Suprapubic skin (tissue), 4 donors: ENCODE data around the gene PLD3. TPM values are rescaled to one million over a fixed set of nuclear protein-coding genes. Genes with fewer than 3 reads are reported as not detected.
A peak's percentile ranks its signal among the peaks of the same experiment; 100 is the strongest.

Experiments
- DNase-seq, 2 donors: peaks; one replicate each; pipeline ENCODE4 v3.0.0-alpha.2; 2019; ENCODE audit warnings: low spot score in 2 of 2
- H3K27ac ChIP-seq: fragments of 200-600 bp; sonication (generic); one replicate; pipeline ENCODE4 v1.5.1; 2019
- H3K27me3 ChIP-seq: fragments of 200-600 bp; sonication (generic); one replicate; pipeline ENCODE4 v1.5.1; 2019
- H3K36me3 ChIP-seq: fragments of 200-600 bp; sonication (generic); one replicate; pipeline ENCODE4 v1.5.1; 2019
- H3K4me1 ChIP-seq: fragments of 200-600 bp; sonication (generic); one replicate; pipeline ENCODE4 v1.5.1; 2019
- H3K4me3 ChIP-seq: fragments of 200-600 bp; sonication (generic); one replicate; pipeline ENCODE4 v1.5.1; 2019; ENCODE audit warnings: mild to moderate bottlenecking
- H3K9me3 ChIP-seq: fragments of 200-600 bp; sonication (generic); one replicate; pipeline ENCODE4 v1.5.1; 2019
- EP300 ChIP-seq: sonication (generic); formaldehyde crosslinking; IDR thresholded peaks from one replicate; pipeline ENCODE4 v1.6.1; 2017; ENCODE audit warnings: antibody characterized with exemption
- POLR2A ChIP-seq, 2 donors: fragments of 450-650 bp; IDR thresholded peaks; one replicate each; pipeline ENCODE4 v1.6.1; 2017; ENCODE audit warnings: antibody characterized with exemption in 2 of 2, mild to moderate bottlenecking in 2 of 2, moderate library complexity in 2 of 2
- POLR2AphosphoS5 ChIP-seq, 3 donors: sonication (generic); formaldehyde crosslinking; IDR thresholded peaks; one replicate each; pipeline ENCODE4 v1.6.1; 2017; ENCODE audit warnings: antibody characterized with exemption in 3 of 3
- WGBS: methylation state at CpG from one replicate; pipeline ENCODE4 v1.1.5; 2018; 5-methylcytosine and 5-hydroxymethylcytosine counted together
- total RNA-seq, 4 donors: library from RNA; depleted of rRNA; stranded (reverse); fragments of >200 nt; gene quantifications; one replicate each; pipeline ENCODE4 v1.1.0, GENCODE V29; 2016
- TF ChIP-seq, protein P1 (sequence below), 2 donors: fragments of 200-600 bp in 1 of 2; fragments of 450-650 bp in 1 of 2; sonication (generic) in 1 of 2; IDR thresholded peaks; one replicate each; pipeline ENCODE4 v1.5.1; 2016 to 2019; ENCODE audit warnings: antibody characterized with exemption in 2 of 2, mild to moderate bottlenecking in 1 of 2, moderate library complexity in 1 of 2

The PLD3 gene
- total RNA-seq, 4 donors from 2014 or later = 173 to 231 (median 202) TPM

DNA sequence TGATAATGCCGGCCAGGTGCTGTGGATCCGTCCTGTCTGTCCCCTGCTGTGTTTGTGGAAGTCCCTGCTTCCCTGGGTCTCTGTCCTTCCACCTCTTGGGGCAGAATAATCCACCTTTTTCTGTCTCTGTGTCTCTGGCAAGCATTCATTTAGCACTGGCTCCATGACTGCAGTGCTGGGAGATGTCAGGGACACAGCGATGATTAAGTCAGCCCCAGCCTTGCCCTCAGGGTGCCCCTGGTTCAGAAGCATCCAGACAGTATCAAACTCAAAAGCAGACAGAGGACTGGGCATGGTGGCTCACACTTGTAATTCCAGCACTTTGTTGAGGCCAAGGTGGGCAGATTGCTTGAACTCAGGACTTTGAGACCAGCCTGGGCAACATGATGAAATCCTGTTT, 40.0 kb downstream of the PLD3 start:
- TF ChIP-seq, protein P1, sequence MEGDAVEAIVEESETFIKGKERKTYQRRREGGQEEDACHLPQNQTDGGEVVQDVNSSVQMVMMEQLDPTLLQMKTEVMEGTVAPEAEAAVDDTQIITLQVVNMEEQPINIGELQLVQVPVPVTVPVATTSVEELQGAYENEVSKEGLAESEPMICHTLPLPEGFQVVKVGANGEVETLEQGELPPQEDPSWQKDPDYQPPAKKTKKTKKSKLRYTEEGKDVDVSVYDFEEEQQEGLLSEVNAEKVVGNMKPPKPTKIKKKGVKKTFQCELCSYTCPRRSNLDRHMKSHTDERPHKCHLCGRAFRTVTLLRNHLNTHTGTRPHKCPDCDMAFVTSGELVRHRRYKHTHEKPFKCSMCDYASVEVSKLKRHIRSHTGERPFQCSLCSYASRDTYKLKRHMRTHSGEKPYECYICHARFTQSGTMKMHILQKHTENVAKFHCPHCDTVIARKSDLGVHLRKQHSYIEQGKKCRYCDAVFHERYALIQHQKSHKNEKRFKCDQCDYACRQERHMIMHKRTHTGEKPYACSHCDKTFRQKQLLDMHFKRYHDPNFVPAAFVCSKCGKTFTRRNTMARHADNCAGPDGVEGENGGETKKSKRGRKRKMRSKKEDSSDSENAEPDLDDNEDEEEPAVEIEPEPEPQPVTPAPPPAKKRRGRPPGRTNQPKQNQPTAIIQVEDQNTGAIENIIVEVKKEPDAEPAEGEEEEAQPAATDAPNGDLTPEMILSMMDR (IDR thresholded peaks at IDR 0.05) = no peak
- TF ChIP-seq EP300 (no peak), POLR2AphosphoS5 (IDR thresholded peaks at IDR 0.05) (no peak), POLR2A (IDR thresholded peaks at IDR 0.05) (no peak)
- no peak overlapping the region for H3K27ac ChIP-seq
- no peaks in the 10 kb centered on the region for H3K9me3 ChIP-seq
- 71% methylated on average over 3 of the region's 3 CpGs for WGBS
- no peaks in the 10 kb centered on the region for H3K36me3 ChIP-seq
- DNase-seq = no peak
- no peaks in the 10 kb centered on the region for H3K27me3 ChIP-seq
- H3K4me1 ChIP-seq = peaks cover 7% of the 10 kb centered on the region
- H3K4me3 ChIP-seq = no peak overlapping the region

DNA sequence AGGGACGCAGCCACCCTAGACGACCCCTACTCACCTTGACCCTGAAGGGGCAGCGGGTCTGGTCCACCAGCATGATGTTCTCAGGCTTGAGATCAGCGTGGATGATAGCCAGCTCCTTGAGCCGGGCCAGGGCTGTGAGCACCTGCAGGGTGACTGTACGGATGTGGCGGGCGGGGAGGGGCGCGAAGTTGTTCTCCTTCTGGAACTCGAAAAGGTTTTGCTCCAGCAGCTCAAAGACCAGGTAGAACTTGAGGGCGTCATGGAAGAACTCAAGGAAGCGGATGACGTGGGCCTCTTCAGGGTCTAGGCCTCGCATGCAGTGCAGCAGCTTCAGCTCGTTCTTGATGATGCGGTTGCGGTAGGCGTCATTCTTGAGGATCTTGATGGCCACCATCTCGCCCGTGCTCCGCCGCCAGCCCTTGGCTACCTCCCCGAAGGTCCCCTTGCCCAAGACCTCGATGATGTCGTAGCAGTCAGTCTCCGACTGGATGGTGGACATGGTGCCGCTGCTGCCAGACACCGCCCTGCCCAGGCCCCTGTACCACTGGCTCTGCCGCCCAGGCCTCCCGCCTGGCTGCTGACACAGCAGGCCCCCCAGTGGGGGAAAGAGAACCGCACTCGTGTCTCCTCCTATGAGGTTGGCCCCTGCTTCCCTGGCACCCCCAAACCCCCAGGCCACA, 41.0 kb downstream of the PLD3 start:
- Histone ChIP-seq H3K36me3 (no peaks in the 10 kb centered on the region), H3K4me1 (peaks cover 7% of the 10 kb centered on the region), H3K27me3 (no peaks in the 10 kb centered on the region), H3K27ac (no peak overlapping the region), H3K9me3 (no peaks in the 10 kb centered on the region), H3K4me3 (no peak overlapping the region)
- DNase-seq = no peak
- TF ChIP-seq POLR2A (IDR thresholded peaks at IDR 0.05) (no peak), POLR2AphosphoS5 (IDR thresholded peaks at IDR 0.05) (no peak), EP300 (no peak)
- TF ChIP-seq, protein P1 (IDR thresholded peaks at IDR 0.05) = no peak
- WGBS = 93% methylated on average over 30 of the region's 33 CpGs

DNA sequence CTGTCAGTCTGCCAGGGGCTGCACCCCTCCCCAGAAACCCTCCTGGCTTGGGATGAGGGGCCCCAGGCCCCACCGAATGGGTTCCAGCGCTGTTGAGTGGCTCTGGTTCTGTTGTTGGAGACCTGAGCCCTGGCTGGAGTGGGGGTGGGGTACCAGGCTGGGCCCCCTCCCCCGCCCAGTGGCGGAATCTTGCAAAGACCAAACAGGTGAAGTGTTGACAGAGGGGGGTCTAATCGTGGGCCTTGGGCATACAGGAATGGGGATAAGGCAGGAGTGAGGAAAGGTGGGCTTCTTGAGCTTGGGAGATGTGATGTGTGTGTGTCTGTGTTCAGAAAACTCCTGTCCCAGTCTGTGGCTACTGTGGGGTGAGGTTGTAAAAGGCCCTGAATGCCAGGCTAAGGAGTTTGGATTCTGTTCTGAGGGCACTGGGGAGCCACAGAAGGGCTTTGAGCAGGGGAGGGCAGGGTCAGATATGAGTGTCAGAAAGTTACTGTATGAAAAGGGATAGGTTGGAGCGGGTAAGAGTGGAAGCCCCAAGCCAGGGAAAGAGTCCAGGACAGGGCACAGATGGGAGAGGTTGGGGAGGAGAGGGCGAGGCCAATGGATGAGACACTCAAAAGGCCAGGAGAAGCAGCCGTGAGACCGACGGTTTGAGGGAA, 41.7 kb downstream of the PLD3 start, which contains the start of gene HIPK4:
TSS of gene HIPK4 (minus strand) at position 98 of the 659 bp plus-strand sequence. CDS start 279 bp downstream, outside the sequence.
- Histone ChIP-seq H3K27me3 (no peaks in the 10 kb centered on the region), H3K4me1 (peaks cover 7% of the 10 kb centered on the region), H3K4me3 (no peak within 1 kb of the TSS), H3K27ac (no peak within 1 kb of the TSS), H3K36me3 (no peaks in the 10 kb centered on the region), H3K9me3 (no peaks in the 10 kb centered on the region)
- no peak for DNase-seq
- WGBS = 85% methylated on average over 8 of the region's 10 CpGs
- TF ChIP-seq POLR2A (IDR thresholded peaks at IDR 0.05) (no peak), POLR2AphosphoS5 (IDR thresholded peaks at IDR 0.05) (no peak), EP300 (no peak)
- TF ChIP-seq, protein P1 (IDR thresholded peaks at IDR 0.05) = no peak

DNA sequence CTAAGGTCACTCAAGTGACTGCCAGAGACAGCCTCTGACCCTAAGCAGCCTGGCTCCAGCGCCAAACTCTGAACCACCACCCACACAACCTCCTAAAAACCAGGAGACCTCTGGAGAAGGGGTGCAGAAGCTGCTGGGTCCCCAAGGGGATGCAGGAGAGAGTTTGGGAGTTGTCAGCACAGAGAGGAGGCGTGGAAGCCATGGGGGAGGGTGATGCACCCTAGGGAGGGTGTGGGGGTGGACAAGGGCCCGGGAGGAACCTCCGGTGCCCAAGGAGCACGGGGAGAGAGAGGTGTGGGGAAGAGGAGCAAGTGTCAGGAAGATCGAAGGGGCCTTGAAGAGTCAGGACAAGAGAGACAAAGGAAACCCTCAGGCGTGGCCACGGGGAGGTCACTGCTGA, 43.6 kb downstream of the PLD3 start:
- no peaks in the 10 kb centered on the region for H3K9me3 ChIP-seq
- TF ChIP-seq POLR2A (IDR thresholded peaks at IDR 0.05) = no peak
- TF ChIP-seq, protein P1 (IDR thresholded peaks at IDR 0.05) = no peak
- TF ChIP-seq POLR2AphosphoS5 (IDR thresholded peaks at IDR 0.05) = no peak
- no peak for TF ChIP-seq EP300
- no peaks in the 10 kb centered on the region for H3K27me3 ChIP-seq
- H3K27ac ChIP-seq = no peak overlapping the region
- 70% methylated on average over 8 of the region's 8 CpGs for WGBS
- no peaks in the 10 kb centered on the region for H3K36me3 ChIP-seq
- DNase-seq = no peak
- peaks cover 7% of the 10 kb centered on the region for H3K4me1 ChIP-seq
- no peak overlapping the region for H3K4me3 ChIP-seq

DNA sequence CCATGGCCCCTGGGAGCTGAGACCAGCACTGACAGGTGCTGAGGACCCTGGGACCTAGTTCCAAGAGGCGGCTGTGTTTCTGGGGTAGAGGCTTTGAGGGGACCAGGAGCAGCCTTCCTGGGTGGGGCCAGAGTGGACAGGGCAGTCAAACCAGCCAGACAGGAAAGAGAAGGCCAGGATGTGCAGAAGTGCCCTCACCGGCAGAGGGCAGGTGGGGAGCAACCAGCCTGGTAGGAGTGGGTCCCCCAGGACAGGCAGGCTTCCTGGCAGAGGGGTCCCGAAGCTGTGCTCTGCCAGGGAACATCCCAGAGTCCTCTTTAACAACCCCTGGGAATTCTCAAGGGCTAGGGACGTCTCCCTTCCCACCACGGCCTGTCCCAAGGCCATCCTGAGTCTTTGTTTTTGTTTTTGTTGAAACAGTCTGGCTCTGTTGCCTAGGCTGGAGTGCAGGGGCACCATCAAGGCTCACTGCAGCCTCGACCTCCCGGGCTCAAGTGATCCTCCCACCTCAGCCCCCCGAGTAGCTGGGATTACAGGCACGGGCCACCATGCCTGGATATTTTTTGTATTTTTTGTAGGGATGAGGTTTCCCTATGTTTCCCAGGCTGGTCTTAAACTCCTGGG, 44.5 kb downstream of the PLD3 start:
- Histone ChIP-seq H3K27me3 (no peaks in the 10 kb centered on the region), H3K27ac (no peak overlapping the region), H3K36me3 (no peaks in the 10 kb centered on the region), H3K4me1 (peaks cover 7% of the 10 kb centered on the region), H3K9me3 (no peaks in the 10 kb centered on the region), H3K4me3 (no peak overlapping the region)
- no peak for DNase-seq
- WGBS = 63% methylated on average over 9 of the region's 9 CpGs
- TF ChIP-seq, protein P1 (IDR thresholded peaks at IDR 0.05) = peak in 1 of 2 donors; percentile 11
- TF ChIP-seq EP300 = no peak
